ENCODE results near the gene EIF3F. TPM values are rescaled to one million over a fixed set of nuclear protein-coding genes. Genes with fewer than 3 reads are reported as not detected.

EIF3F gene
- total and polyA plus RNA-seq, 9 of the 15 experiments (the other 6 are each of a cell fraction or from before 2014, with no cell fraction given) = 50.1 to 259 (median 135) TPM

DNA sequence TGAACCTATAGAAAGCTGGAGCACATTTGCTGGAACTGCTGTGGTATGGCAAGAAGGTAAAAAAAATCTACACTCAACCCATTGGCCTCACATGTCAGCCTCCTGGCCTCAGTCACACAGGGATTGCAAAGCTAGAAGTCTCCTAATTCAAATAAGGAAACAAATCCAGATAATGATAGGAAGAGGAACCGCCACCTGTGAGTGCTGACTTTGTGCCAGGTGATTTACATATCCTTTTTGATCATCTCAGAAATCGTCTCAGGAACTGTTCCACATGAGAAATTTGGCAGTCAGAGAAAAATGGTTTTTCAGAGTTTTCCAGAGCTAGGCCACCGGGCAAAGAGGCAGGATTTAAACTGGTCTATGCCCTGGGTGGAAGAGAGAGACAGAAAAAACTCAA is 22.9 kb upstream of the EIF3F start (continued):
- TF ChIP-seq NFRKB (IDR thresholded peaks at IDR 0.05; ENCODE audit: low read depth) = no peak
- TF ChIP-seq, protein P1, sequence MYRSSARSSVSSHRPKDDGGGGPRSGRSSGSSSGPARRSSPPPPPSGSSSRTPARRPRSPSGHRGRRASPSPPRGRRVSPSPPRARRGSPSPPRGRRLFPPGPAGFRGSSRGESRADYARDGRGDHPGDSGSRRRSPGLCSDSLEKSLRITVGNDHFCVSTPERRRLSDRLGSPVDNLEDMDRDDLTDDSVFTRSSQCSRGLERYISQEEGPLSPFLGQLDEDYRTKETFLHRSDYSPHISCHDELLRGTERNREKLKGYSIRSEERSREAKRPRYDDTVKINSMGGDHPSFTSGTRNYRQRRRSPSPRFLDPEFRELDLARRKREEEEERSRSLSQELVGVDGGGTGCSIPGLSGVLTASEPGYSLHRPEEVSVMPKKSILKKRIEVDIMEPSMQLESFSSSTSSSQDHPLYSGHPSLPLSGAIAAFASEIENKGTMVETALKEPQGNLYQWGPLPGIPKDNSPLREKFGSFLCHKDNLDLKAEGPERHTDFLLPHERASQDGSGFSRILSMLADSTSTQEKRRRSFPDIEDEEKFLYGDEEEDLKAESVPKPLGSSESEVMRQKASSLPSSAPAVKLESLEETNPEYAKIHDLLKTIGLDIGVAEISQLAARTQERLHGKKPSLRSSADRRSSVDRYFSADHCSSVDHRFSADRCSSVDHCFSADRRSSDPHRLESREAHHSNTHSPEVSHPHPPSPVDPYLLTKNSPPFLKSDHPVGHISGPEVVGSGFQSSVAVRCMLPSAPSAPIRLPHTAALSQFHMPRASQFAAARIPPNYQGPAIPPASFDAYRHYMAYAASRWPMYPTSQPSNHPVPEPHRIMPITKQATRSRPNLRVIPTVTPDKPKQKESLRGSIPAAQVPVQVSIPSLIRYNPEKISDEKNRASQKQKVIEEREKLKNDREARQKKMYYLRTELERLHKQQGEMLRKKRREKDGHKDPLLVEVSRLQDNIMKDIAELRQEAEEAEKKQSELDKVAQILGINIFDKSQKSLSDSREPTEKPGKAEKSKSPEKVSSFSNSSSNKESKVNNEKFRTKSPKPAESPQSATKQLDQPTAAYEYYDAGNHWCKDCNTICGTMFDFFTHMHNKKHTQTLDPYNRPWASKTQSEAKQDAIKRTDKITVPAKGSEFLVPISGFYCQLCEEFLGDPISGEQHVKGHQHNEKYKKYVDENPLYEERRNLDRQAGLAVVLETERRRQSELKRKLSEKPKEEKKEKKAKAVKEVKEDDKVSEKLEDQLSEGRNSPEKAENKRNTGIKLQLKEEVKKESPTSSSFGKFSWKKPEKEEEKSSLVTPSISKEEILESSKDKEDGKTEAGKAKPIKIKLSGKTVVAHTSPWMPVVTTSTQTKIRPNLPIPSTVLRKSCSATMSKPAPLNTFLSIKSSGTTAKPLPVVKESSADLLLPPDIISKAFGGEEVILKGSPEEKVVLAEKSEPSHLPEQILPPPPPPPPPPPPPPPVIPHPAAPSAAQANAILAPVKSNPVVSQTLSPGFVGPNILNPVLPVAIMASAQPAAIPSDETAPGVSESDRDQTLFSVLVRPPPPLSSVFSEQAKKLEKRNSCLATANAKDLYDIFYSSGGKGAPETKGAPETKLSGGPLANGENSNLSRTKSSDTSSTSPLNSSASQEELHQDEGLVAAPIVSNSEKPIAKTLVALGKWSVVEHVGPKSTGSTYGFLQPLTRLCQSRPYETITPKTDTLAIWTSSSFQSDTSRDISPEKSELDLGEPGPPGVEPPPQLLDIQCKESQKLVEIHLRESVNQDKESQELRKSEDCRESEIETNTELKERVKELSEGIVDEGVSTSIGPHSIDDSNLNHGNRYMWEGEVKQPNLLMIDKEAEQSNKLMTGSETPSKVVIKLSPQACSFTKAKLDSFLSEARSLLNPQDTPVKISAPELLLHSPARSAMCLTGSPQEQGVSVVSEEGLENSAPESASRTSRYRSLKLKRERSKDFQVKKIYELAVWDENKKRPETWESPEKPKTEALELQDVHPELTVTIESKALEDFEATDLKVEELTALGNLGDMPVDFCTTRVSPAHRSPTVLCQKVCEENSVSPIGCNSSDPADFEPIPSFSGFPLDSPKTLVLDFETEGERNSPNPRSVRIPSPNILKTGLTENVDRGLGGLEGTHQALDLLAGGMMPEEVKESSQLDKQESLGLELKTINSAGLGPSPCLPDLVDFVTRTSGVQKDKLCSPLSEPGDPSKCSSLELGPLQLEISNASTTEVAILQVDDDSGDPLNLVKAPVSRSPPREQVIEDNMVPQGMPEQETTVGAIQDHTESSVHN (IDR thresholded peaks at IDR 0.05; ENCODE audit: borderline replicate concordance in 1 of 2, low read depth in 1 of 2) = no peak
- no peak for TF ChIP-seq HDGF (IDR thresholded peaks at IDR 0.05)

All from K562 (cell line).